H1 (cell line): ENCODE results near the gene RBBP8. TPM values are rescaled to one million over a fixed set of nuclear protein-coding genes. Genes with fewer than 3 reads are reported as not detected.

Experiments
- KDM1A ChIP-seq: fragments of 200-600, 300-600 bp; sonication (generic); IDR thresholded peaks from 2 replicates; pipeline ENCODE4 v1.7.1; 2016; ENCODE audit warnings: mild to moderate bottlenecking, low read length, borderline replicate concordance
- RFX5 ChIP-seq: IDR thresholded peaks from 2 replicates; pipeline ENCODE4 v1.6.1; 2011; ENCODE audit warnings: low read depth, low read length, improper control_type of control experiment, borderline replicate concordance
- ZNF274 ChIP-seq: IDR thresholded peaks from 2 replicates; pipeline ENCODE4 v1.7.0; 2012; ENCODE audit warnings: low read length, borderline replicate concordance; ENCODE audit errors: extremely low read depth
- polyA plus RNA-seq, 7 experiments: library from polyadenylated mRNA; depleted of rRNA in 3 of 7; stranded (reverse) in 5 of 7; unstranded in 2 of 7; fragments of >200 nt in 5 of 7; fragments of 200-250 nt in 2 of 7; gene quantifications; 1 replicate in 5 of 7; 2 replicates in 1 of 7; 4 replicates in 1 of 7; pipeline versions ENCODE4 v1.2.1 to v1.2.3, GENCODE V29; 2011 to 2013; ENCODE audit warnings: missing spikeins in 2 of 7, mixed read lengths in 2 of 7
- total RNA-seq: library from RNA; stranded (reverse); fragmentation: NEBNext Ultra II Directional; extraction: Animal tissue kit (Norgen Biotek cat#: 25700); gene quantifications from 2 replicates; pipeline ENCODE4 v1.2.1, GENCODE V29; 2021

Gene RBBP8
- total and polyA plus RNA-seq, 2 of the 8 experiments (the other 6 are each of a cell fraction or from before 2014, with no cell fraction given) = 16.1 to 65.8 TPM

- TF ChIP-seq RFX5 (no peak), KDM1A (no peak), ZNF274 (no peak)
- TF ChIP-seq, all 59 proteins: peak for 0
Measured at GRCh38 chr18:23069481-23069880, 136.4 kb downstream of the RBBP8 start (continued).
